Measurements from ENCODE around the gene CAMTA2. TPM values are rescaled to one million over a fixed set of nuclear protein-coding genes. Genes with fewer than 3 reads are reported as not detected.

The CAMTA2 gene
- total and polyA plus RNA-seq, 2 experiments from 2014 or later, result 4.4 to 8.7 TPM

DNA sequence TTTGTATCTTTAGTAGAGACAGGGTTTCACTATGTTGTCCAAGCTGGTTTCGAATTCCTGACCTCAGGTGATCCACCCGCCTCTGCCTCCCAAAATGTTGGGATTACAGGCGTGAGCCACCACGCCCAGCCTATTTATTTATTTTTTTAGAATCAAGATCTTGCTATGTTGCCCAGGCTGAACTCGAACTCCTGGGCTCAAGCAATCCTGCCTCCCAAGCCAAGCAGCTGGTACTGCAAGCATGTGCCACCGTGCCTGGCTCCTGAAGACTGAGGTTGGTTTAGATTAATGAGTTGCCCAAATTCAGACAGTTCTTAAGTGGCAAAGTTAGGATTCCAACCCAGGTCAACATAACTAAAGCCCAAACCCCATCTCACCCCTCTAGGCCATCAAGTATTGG is 39.8 kb upstream of the CAMTA2 start:
- H3K27me3 ChIP-seq (ENCODE audit: insufficient read depth), result no peaks in the 10 kb centered on the region; the same call in 1 of the 2 replicates
- H3K79me2 ChIP-seq (replicated peaks; ENCODE audit: insufficient read depth), result no peaks in the 10 kb centered on the region
- H4K20me1 ChIP-seq (replicated peaks; ENCODE audit: insufficient read depth), result 0 out of 2 replicates have a peak, but pooled peaks cover 3% of the 10 kb centered on the region
- Mint-ChIP-seq H3K27ac (no peak overlapping the region), H3K4me3 (no peak overlapping the region), H3K27me3 (ENCODE audit: insufficient read depth, low read depth, poor library complexity) (peaks cover 7% of the 10 kb centered on the region), H3K36me3 (ENCODE audit: low read depth) (peaks cover 17% of the 10 kb centered on the region), H3K9me3 (no peaks in the 10 kb centered on the region; the same call in 2 of the 3 replicates), H3K4me1 (peaks cover 3% of the 10 kb centered on the region)
- no peak overlapping the region for H3K27ac ChIP-seq (ENCODE audit: low read depth)
- no peaks in the 10 kb centered on the region for H3K4me1 ChIP-seq (ENCODE audit: insufficient read depth)
- H3K4me3 ChIP-seq, result no peak overlapping the region
- H3K4me2 ChIP-seq, result no peak overlapping the region
- peaks cover 4% of the 10 kb centered on the region; the same call in 1 of the 2 replicates for H3K36me3 ChIP-seq (ENCODE audit: insufficient read depth)
- no peak for TF ChIP-seq EZH2phosphoT487 (IDR thresholded peaks at IDR 0.05; ENCODE audit: unreplicated experiment)
- TF ChIP-seq, protein P1, sequence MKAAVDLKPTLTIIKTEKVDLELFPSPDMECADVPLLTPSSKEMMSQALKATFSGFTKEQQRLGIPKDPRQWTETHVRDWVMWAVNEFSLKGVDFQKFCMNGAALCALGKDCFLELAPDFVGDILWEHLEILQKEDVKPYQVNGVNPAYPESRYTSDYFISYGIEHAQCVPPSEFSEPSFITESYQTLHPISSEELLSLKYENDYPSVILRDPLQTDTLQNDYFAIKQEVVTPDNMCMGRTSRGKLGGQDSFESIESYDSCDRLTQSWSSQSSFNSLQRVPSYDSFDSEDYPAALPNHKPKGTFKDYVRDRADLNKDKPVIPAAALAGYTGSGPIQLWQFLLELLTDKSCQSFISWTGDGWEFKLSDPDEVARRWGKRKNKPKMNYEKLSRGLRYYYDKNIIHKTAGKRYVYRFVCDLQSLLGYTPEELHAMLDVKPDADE (IDR thresholded peaks at IDR 0.05), result no peak
- TF ChIP-seq, protein P2, sequence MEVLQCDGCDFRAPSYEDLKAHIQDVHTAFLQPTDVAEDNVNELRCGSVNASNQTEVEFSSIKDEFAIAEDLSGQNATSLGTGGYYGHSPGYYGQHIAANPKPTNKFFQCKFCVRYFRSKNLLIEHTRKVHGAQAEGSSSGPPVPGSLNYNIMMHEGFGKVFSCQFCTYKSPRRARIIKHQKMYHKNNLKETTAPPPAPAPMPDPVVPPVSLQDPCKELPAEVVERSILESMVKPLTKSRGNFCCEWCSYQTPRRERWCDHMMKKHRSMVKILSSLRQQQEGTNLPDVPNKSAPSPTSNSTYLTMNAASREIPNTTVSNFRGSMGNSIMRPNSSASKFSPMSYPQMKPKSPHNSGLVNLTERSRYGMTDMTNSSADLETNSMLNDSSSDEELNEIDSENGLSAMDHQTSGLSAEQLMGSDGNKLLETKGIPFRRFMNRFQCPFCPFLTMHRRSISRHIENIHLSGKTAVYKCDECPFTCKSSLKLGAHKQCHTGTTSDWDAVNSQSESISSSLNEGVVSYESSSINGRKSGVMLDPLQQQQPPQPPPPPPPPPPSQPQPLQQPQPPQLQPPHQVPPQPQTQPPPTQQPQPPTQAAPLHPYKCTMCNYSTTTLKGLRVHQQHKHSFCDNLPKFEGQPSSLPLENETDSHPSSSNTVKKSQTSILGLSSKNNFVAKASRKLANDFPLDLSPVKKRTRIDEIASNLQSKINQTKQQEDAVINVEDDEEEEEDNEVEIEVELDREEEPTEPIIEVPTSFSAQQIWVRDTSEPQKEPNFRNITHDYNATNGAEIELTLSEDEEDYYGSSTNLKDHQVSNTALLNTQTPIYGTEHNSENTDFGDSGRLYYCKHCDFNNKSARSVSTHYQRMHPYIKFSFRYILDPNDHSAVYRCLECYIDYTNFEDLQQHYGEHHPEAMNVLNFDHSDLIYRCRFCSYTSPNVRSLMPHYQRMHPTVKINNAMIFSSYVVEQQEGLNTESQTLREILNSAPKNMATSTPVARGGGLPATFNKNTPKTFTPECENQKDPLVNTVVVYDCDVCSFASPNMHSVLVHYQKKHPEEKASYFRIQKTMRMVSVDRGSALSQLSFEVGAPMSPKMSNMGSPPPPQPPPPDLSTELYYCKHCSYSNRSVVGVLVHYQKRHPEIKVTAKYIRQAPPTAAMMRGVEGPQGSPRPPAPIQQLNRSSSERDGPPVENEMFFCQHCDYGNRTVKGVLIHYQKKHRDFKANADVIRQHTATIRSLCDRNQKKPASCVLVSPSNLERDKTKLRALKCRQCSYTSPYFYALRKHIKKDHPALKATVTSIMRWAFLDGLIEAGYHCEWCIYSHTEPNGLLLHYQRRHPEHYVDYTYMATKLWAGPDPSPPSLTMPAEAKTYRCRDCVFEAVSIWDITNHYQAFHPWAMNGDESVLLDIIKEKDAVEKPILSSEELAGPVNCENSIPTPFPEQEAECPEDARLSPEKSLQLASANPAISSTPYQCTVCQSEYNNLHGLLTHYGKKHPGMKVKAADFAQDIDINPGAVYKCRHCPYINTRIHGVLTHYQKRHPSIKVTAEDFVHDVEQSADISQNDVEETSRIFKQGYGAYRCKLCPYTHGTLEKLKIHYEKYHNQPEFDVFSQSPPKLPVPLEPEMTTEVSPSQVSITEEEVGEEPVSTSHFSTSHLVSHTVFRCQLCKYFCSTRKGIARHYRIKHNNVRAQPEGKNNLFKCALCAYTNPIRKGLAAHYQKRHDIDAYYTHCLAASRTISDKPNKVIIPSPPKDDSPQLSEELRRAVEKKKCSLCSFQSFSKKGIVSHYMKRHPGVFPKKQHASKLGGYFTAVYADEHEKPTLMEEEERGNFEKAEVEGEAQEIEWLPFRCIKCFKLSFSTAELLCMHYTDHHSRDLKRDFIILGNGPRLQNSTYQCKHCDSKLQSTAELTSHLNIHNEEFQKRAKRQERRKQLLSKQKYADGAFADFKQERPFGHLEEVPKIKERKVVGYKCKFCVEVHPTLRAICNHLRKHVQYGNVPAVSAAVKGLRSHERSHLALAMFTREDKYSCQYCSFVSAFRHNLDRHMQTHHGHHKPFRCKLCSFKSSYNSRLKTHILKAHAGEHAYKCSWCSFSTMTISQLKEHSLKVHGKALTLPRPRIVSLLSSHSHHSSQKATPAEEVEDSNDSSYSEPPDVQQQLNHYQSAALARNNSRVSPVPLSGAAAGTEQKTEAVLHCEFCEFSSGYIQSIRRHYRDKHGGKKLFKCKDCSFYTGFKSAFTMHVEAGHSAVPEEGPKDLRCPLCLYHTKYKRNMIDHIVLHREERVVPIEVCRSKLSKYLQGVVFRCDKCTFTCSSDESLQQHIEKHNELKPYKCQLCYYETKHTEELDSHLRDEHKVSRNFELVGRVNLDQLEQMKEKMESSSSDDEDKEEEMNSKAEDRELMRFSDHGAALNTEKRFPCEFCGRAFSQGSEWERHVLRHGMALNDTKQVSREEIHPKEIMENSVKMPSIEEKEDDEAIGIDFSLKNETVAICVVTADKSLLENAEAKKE (CRISPR knock-in tag; IDR thresholded peaks at IDR 0.05), result no peak
- TF ChIP-seq ZNF331 (CRISPR knock-in tag; IDR thresholded peaks at IDR 0.05; ENCODE audit: low read depth), result no peak
- TF ChIP-seq CREB1 (CRISPR knock-in tag; IDR thresholded peaks at IDR 0.05; ENCODE audit: low read depth), result no peak
- no peak for TF ChIP-seq STAT1 (IDR thresholded peaks at IDR 0.05; ENCODE audit: unreplicated experiment)
- TF ChIP-seq EZH2 (IDR thresholded peaks at IDR 0.05; ENCODE audit: low read depth, unreplicated experiment), result no peak
- no peaks in the 10 kb centered on the region for H3K9me2 ChIP-seq (ENCODE audit: insufficient read depth)
- 0 out of 2 replicates have a peak, but pooled peaks cover 5% of the 10 kb centered on the region for H3F3A ChIP-seq (replicated peaks; ENCODE audit: low read depth)
- no peak overlapping the region for H2AFZ ChIP-seq
- DNase-seq (ENCODE audit: low spot score), result no peak
- ATAC-seq, result no peak

All from GM23338 (cell line).